Measurements from ENCODE around the gene GUK1.

The GUK1 gene

DNA sequence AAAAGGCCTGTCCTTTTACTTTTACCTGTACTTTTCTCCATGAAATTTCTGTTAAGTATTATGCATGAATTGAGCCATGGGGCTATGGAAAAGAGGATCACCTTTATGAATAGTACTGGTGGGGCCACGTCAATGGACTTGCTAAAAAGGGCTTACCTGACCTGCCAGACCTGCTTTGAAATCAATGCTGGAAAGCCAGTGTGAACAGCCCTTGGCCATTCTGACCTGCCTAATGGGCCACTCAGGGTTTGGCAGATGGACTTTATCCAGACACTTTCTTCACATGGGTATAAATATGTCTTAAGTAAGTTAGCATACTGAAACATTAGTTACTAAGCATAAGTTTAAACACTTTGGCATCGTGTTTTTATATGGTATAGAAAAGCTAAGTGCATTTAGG lies 8.3 kb upstream of the GUK1 start:
- no peak overlapping the region for H3K9ac ChIP-seq (ENCODE audit: insufficient read length)
- DNase-seq (ENCODE audit: low read depth, low spot score), result no peak
- H3K9me3 ChIP-seq (ENCODE audit: low read depth, low read length), result no peaks in the 10 kb centered on the region
- TF ChIP-seq EZH2 (IDR thresholded peaks at IDR 0.05) (no peak), FOXP2 (optimal IDR thresholded peaks at IDR 0.05; ENCODE audit: control extremely low read depth, extremely low read length, insufficient read depth) (no peak), POLR2AphosphoS5 (IDR thresholded peaks at IDR 0.05; ENCODE audit: borderline replicate concordance, low read depth, low read length) (no peak)
- no peak overlapping the region for H3K27ac ChIP-seq
- H3K36me3 ChIP-seq (ENCODE audit: insufficient read depth, low read length), result no peaks in the 10 kb centered on the region
- H3K4me3 ChIP-seq, result no peak overlapping the region

DNA sequence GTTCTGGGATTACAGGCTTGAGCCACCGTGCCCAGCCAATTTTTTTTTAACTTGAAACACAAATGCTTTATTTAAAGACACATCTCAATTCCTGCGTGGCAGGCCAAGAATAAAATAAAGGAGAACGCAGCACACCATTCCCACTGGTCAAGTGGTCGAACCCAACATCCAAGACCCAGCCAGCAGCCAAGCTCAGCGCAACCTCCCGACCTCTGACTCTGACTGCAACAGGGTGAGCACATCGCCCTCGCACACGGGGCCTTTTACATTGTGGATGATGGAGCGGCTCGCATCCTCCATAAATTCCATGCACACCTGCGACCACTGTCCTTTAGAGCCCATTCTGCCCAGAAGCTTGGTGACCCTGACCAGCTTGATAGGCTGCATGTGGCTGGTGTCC lies 5.5 kb upstream of the GUK1 start:
- Histone ChIP-seq H3K9ac (ENCODE audit: insufficient read length) (no peak overlapping the region), H3K9me3 (ENCODE audit: low read depth, low read length) (no peaks in the 10 kb centered on the region), H3K27ac (no peak overlapping the region), H3K4me3 (no peak overlapping the region), H3K36me3 (ENCODE audit: insufficient read depth, low read length) (no peaks in the 10 kb centered on the region)
- no peak for TF ChIP-seq FOXP2 (optimal IDR thresholded peaks at IDR 0.05; ENCODE audit: control extremely low read depth, extremely low read length, insufficient read depth)
- no peak for TF ChIP-seq POLR2AphosphoS5 (IDR thresholded peaks at IDR 0.05; ENCODE audit: borderline replicate concordance, low read depth, low read length)
- no peak for TF ChIP-seq EZH2 (IDR thresholded peaks at IDR 0.05)
- no peak for DNase-seq (ENCODE audit: low read depth, low spot score)

DNA sequence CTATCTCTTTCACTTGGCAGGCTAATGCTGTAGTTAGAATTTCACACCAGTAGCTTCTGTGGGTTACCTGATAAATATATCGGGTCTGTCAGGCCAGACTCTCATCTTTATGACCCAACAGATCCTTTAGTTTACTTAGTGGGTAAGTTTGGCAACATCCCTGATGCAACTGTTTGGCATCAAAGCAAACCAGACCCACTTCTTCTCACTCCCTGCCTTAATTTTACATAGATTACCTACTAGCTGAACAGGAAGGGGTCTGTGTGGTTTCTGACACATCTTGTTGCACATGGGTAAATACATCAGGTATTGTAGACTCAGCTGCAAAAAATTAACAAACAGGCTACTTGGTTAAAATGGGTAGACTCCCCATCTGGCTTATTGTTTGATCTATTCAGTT lies 3.2 kb upstream of the GUK1 start:
- Histone ChIP-seq H3K27ac (no peak overlapping the region), H3K4me3 (no peak overlapping the region), H3K9ac (ENCODE audit: insufficient read length) (no peak overlapping the region), H3K9me3 (ENCODE audit: low read depth, low read length) (no peaks in the 10 kb centered on the region), H3K36me3 (ENCODE audit: insufficient read depth, low read length) (no peaks in the 10 kb centered on the region)
- DNase-seq (ENCODE audit: low read depth, low spot score), result no peak
- TF ChIP-seq EZH2 (IDR thresholded peaks at IDR 0.05) (no peak), POLR2AphosphoS5 (IDR thresholded peaks at IDR 0.05; ENCODE audit: borderline replicate concordance, low read depth, low read length) (no peak), FOXP2 (optimal IDR thresholded peaks at IDR 0.05; ENCODE audit: control extremely low read depth, extremely low read length, insufficient read depth) (no peak)

- H3K9me3 ChIP-seq (ENCODE audit: low read depth, low read length), result no peaks in the 10 kb centered on the region
- peak overlapping the region; percentile 94 for H3K4me3 ChIP-seq
- peak overlapping the region; percentile 54 for H3K27ac ChIP-seq
- H3K9ac ChIP-seq (ENCODE audit: insufficient read length), result peak overlapping the region; percentile 68
- TF ChIP-seq EZH2 (IDR thresholded peaks at IDR 0.05) (no peak), POLR2AphosphoS5 (IDR thresholded peaks at IDR 0.05; ENCODE audit: borderline replicate concordance, low read depth, low read length) (no peak; the same call in 1 of the 2 replicates), FOXP2 (optimal IDR thresholded peaks at IDR 0.05; ENCODE audit: control extremely low read depth, extremely low read length, insufficient read depth) (no peak)
- no peak for DNase-seq (ENCODE audit: low read depth, low spot score)
- H3K36me3 ChIP-seq (ENCODE audit: insufficient read depth, low read length), result no peaks in the 10 kb centered on the region
Measured at GRCh38 chr1:228139406-228139930, 611 bp upstream of the GUK1 start.

- peak overlapping the region; percentile 94 for H3K4me3 ChIP-seq
- DNase-seq (ENCODE audit: low read depth, low spot score), result no peak
- TF ChIP-seq POLR2AphosphoS5 (IDR thresholded peaks at IDR 0.05; ENCODE audit: borderline replicate concordance, low read depth, low read length) (no peak), FOXP2 (optimal IDR thresholded peaks at IDR 0.05; ENCODE audit: control extremely low read depth, extremely low read length, insufficient read depth) (no peak), EZH2 (IDR thresholded peaks at IDR 0.05) (no peak)
- peak overlapping the region; percentile 78 for H3K9ac ChIP-seq (ENCODE audit: insufficient read length)
- H3K9me3 ChIP-seq (ENCODE audit: low read depth, low read length), result no peaks in the 10 kb centered on the region
- no peaks in the 10 kb centered on the region for H3K36me3 ChIP-seq (ENCODE audit: insufficient read depth, low read length)
- H3K27ac ChIP-seq, result no peak overlapping the region
Measured at GRCh38 chr1:228140724-228141225, 696 bp downstream of the GUK1 start.

DNA sequence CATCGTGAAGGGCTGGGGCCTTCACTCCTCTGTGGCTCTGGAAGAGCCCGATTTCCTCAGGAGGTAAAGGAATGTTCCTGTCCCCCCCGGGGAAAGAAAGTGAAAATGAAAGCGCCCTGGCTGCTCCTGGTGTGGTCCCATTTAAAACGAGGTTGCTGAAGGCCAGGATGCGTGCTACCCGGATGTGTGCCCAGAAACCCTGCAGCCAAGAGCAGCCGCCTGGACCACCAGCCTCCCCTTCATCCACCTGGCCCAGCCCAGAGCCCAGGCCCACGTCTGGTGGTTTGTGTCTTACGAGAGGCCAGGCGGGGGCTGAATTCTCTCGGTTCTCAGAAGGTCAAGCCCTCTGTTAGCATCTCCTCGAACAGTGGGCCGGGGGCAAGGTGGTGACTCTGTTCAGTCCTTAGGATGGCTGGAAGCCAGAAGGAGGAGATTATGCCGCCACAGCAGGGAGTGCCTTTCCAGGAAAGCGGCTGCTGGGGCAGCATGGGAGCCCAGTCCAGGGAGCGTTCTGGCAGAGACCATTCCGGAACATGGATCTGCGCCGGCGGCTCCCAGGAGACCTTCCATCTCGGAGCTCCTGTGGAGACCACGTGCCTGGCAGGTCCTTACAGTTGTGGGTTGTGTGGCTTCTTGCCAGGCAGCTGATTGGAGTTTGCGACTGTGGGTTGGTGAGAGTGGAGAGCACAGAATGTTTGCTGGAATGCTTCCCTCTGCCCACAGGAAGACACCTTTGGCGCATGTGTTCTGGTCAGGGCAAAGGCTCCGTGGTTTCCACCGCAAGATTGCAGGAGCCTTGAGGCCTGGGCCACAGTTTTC lies 1.4 kb downstream of the GUK1 start:
- H3K9me3 ChIP-seq (ENCODE audit: low read depth, low read length), result no peaks in the 10 kb centered on the region
- no peak for DNase-seq (ENCODE audit: low read depth, low spot score)
- H3K4me3 ChIP-seq, result peak overlapping the region; percentile 94
- H3K36me3 ChIP-seq (ENCODE audit: insufficient read depth, low read length), result no peaks in the 10 kb centered on the region
- H3K9ac ChIP-seq (ENCODE audit: insufficient read length), result peak overlapping the region; percentile 78
- no peak overlapping the region for H3K27ac ChIP-seq
- TF ChIP-seq FOXP2 (optimal IDR thresholded peaks at IDR 0.05; ENCODE audit: control extremely low read depth, extremely low read length, insufficient read depth), result no peak
- 0 out of 2 replicates have a peak, but pooled peaks have one; percentile 28 for TF ChIP-seq POLR2AphosphoS5 (IDR thresholded peaks at IDR 0.05; ENCODE audit: borderline replicate concordance, low read depth, low read length)
- no peak for TF ChIP-seq EZH2 (IDR thresholded peaks at IDR 0.05)

DNA sequence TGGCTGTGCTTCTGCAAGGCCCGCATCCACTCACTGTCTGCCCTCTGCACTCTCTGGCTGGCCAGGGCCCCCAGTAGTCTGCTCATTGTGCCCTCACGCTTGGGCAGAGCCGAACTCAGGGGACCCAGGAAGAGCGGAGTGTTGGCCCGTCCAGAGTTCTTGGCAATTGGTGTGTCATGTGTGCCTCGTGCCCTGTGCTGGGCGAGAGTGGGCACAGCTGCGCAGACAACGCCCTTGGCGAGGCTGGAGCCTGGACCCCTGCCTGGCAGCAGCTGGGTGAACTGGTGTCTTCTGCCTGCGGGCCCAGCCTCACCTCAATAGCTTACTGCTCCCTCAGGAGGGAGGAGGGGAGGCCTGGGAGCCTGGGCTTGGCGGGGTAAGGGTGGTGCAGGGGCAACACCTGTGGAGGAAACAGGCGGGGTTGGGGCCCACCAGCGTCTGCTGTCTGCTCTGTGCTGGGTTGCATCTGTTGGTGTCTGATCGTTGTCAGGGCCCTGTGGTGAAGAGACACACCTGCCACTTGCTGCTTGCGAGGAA lies 2.1 kb downstream of the GUK1 start:
- no peaks in the 10 kb centered on the region for H3K9me3 ChIP-seq (ENCODE audit: low read depth, low read length)
- DNase-seq (ENCODE audit: low read depth, low spot score), result no peak
- peak overlapping the region; percentile 0 for H3K9ac ChIP-seq (ENCODE audit: insufficient read length)
- no peaks in the 10 kb centered on the region for H3K36me3 ChIP-seq (ENCODE audit: insufficient read depth, low read length)
- H3K4me3 ChIP-seq, result peak overlapping the region; percentile 94
- no peak overlapping the region for H3K27ac ChIP-seq
- TF ChIP-seq EZH2 (IDR thresholded peaks at IDR 0.05), result no peak
- no peak for TF ChIP-seq FOXP2 (optimal IDR thresholded peaks at IDR 0.05; ENCODE audit: control extremely low read depth, extremely low read length, insufficient read depth)
- TF ChIP-seq POLR2AphosphoS5 (IDR thresholded peaks at IDR 0.05; ENCODE audit: borderline replicate concordance, low read depth, low read length), result no peak

GRCh38 chr1:228142701-228143136 lies 2.6 kb downstream of the GUK1 start:
- no peak overlapping the region for H3K4me3 ChIP-seq
- no peak overlapping the region for H3K9ac ChIP-seq (ENCODE audit: insufficient read length)
- DNase-seq (ENCODE audit: low read depth, low spot score), result no peak
- H3K27ac ChIP-seq, result no peak overlapping the region
- TF ChIP-seq EZH2 (IDR thresholded peaks at IDR 0.05) (no peak), POLR2AphosphoS5 (IDR thresholded peaks at IDR 0.05; ENCODE audit: borderline replicate concordance, low read depth, low read length) (no peak), FOXP2 (optimal IDR thresholded peaks at IDR 0.05; ENCODE audit: control extremely low read depth, extremely low read length, insufficient read depth) (no peak)
- H3K36me3 ChIP-seq (ENCODE audit: insufficient read depth, low read length), result no peaks in the 10 kb centered on the region
- no peaks in the 10 kb centered on the region for H3K9me3 ChIP-seq (ENCODE audit: low read depth, low read length)

Data from SK-N-MC (cell line).